Uterus (tissue), 4 donors: Measurements from ENCODE around the gene CHD3. TPM values are rescaled to one million over a fixed set of nuclear protein-coding genes. Genes with fewer than 3 reads are reported as not detected.
A peak's percentile ranks its signal among the peaks of the same experiment; 100 is the strongest.

Experiments
- DNase-seq, 2 donors: peaks; one replicate each; pipeline ENCODE4 v3.0.0-alpha.2; 2019 to 2020
- H3K27ac ChIP-seq, 2 donors: fragments of 200-600 bp; sonication (generic); 1 replicate in 1 of 2; 2 replicates in 1 of 2; pipeline ENCODE4 v1.5.1; 2016 to 2018
- H3K27me3 ChIP-seq, 2 donors: fragments of 200-600 bp; sonication (generic); one replicate each; pipeline ENCODE4 v1.5.1; 2018 to 2019; ENCODE audit warnings: control low read depth in 1 of 2
- H3K36me3 ChIP-seq, 2 donors: fragments of 200-600 bp; sonication (generic); one replicate each; pipeline ENCODE4 v1.5.1; 2019; ENCODE audit warnings: control low read depth in 1 of 2
- H3K4me1 ChIP-seq, 2 donors: fragments of 200-600 bp; sonication (generic); one replicate each; pipeline ENCODE4 v1.5.1; 2018 to 2019; ENCODE audit warnings: control low read depth in 1 of 2
- H3K4me3 ChIP-seq, 2 donors: fragments of 200-600 bp; sonication (generic); 1 replicate in 1 of 2; 2 replicates in 1 of 2; pipeline ENCODE4 v1.5.1; 2018 to 2019; ENCODE audit warnings: mild to moderate bottlenecking in 1 of 2
- H3K9me3 ChIP-seq, 2 donors: fragments of 200-600 bp; sonication (generic); one replicate each; pipeline ENCODE4 v1.5.1; 2019; ENCODE audit warnings: control low read depth in 1 of 2
- POLR2A ChIP-seq, 2 donors: fragments of 450-650 bp; IDR thresholded peaks; one replicate each; pipeline ENCODE4 v1.6.1; 2016; ENCODE audit warnings: antibody characterized with exemption in 2 of 2, mild to moderate bottlenecking in 1 of 2, moderate library complexity in 1 of 2
- intact Hi-C: fragments of 100-400 bp; cut with DNase I; formaldehyde crosslinking; loops from one replicate; pipeline ENCODE4 v1.15.1; 2023; ENCODE audit warnings: low total_unique reads
- total RNA-seq, 4 donors: library from RNA; depleted of rRNA in 3 of 4; stranded (reverse); fragments of >200 nt in 3 of 4; gene quantifications; one replicate each; pipeline versions ENCODE4 v1.1.0 to v1.2.4, GENCODE V29; 2014 to 2023
- TF ChIP-seq, protein P1 (sequence below), 4 experiments: fragments of 200-600 bp in 2 of 4; fragments of 450-650 bp in 2 of 4; sonication (generic) in 2 of 4; IDR thresholded peaks; one replicate each; pipeline ENCODE4 v1.5.1; 2016 to 2019; ENCODE audit warnings: antibody characterized with exemption in 4 of 4, mild to moderate bottlenecking in 2 of 4, moderate library complexity in 1 of 4
- donor health status: DM: yes; HTN: yes; CAD: no.

Gene CHD3
- total RNA-seq, 4 donors from 2014 or later = 81.0 to 165 (median 133) TPM

DNA sequence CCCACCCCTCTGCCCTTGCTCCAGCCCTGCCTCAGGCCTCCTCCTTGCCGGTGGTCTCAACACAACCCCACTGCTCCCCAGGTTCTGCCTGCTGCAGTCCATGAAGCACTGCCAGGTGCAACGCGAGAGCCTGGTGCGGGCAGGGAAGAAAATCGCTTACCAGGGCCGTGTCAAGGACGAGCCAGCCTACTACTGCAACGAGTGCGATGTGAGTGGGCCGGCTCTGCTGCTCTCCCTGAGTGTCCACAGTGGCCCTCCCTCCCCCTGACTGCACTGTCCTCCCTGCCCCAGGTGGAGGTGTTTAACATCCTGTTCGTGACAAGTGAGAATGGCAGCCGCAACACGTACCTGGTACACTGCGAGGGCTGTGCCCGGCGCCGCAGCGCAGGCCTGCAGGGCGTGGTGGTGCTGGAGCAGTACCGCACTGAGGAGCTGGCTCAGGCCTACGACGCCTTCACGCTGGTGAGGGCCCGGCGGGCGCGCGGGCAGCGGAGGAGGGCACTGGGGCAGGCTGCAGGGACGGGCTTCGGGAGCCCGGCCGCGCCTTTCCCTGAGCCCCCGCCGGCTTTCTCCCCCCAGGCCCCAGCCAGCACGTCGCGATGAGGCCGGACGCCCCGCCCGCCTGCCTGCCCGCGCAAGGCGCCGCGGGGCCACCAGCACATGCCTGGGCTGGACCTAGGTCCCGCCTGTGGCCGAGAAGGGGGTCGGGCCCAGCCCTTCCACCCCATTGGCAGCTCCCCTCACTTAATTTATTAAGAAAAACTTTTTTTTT lies 35.5 kb upstream of the CHD3 start:
- intact Hi-C loops = no loop called here
- Histone ChIP-seq H3K9me3 (no peaks in the 10 kb centered on the region), H3K27ac (no peak overlapping the region), H3K27me3 (no peaks in the 10 kb centered on the region), H3K4me3 (no peak overlapping the region), H3K36me3 (no peaks in the 10 kb centered on the region), H3K4me1 (peaks cover 0 to under 1% of the 10 kb centered on the region in 2 donors)
- peak; percentile 26 for DNase-seq
- no peak for TF ChIP-seq POLR2A (IDR thresholded peaks at IDR 0.05)
- TF ChIP-seq, protein P1, sequence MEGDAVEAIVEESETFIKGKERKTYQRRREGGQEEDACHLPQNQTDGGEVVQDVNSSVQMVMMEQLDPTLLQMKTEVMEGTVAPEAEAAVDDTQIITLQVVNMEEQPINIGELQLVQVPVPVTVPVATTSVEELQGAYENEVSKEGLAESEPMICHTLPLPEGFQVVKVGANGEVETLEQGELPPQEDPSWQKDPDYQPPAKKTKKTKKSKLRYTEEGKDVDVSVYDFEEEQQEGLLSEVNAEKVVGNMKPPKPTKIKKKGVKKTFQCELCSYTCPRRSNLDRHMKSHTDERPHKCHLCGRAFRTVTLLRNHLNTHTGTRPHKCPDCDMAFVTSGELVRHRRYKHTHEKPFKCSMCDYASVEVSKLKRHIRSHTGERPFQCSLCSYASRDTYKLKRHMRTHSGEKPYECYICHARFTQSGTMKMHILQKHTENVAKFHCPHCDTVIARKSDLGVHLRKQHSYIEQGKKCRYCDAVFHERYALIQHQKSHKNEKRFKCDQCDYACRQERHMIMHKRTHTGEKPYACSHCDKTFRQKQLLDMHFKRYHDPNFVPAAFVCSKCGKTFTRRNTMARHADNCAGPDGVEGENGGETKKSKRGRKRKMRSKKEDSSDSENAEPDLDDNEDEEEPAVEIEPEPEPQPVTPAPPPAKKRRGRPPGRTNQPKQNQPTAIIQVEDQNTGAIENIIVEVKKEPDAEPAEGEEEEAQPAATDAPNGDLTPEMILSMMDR (IDR thresholded peaks at IDR 0.05) = no peak

DNA sequence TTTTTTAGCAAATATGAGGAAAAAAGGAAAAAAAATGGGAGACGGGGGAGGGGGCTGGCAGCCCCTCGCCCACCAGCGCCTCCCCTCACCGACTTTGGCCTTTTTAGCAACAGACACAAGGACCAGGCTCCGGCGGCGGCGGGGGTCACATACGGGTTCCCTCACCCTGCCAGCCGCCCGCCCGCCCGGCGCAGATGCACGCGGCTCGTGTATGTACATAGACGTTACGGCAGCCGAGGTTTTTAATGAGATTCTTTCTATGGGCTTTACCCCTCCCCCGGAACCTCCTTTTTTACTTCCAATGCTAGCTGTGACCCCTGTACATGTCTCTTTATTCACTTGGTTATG lies 34.9 kb upstream of the CHD3 start:
- no peaks in the 10 kb centered on the region for H3K9me3 ChIP-seq
- no peaks in the 10 kb centered on the region for H3K36me3 ChIP-seq
- H3K27ac ChIP-seq = no peak overlapping the region
- no peak overlapping the region for H3K4me3 ChIP-seq
- no peaks in the 10 kb centered on the region for H3K27me3 ChIP-seq
- peak in 1 of 2 donors; percentile 29 for DNase-seq
- peaks cover 0 to 6% of the 10 kb centered on the region in 2 donors for H3K4me1 ChIP-seq
- intact Hi-C loops = no loop called here
- TF ChIP-seq POLR2A (IDR thresholded peaks at IDR 0.05) = no peak
- TF ChIP-seq, protein P1 (IDR thresholded peaks at IDR 0.05) = no peak

DNA sequence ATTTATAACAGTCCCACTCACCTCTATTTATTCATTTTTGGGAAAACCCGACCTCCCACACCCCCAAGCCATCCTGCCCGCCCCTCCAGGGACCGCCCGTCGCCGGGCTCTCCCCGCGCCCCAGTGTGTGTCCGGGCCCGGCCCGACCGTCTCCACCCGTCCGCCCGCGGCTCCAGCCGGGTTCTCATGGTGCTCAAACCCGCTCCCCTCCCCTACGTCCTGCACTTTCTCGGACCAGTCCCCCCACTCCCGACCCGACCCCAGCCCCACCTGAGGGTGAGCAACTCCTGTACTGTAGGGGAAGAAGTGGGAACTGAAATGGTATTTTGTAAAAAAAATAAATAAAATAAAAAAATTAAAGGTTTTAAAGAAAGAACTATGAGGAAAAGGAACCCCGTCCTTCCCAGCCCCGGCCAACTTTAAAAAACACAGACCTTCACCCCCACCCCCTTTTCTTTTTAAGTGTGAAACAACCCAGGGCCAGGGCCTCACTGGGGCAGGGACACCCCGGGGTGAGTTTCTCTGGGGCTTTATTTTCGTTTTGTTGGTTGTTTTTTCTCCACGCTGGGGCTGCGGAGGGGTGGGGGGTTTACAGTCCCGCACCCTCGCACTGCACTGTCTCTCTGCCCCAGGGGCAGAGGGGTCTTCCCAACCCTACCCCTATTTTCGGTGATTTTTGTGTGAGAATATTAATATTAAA lies 34.4 kb upstream of the CHD3 start:
- intact Hi-C loops = no loop called here

DNA sequence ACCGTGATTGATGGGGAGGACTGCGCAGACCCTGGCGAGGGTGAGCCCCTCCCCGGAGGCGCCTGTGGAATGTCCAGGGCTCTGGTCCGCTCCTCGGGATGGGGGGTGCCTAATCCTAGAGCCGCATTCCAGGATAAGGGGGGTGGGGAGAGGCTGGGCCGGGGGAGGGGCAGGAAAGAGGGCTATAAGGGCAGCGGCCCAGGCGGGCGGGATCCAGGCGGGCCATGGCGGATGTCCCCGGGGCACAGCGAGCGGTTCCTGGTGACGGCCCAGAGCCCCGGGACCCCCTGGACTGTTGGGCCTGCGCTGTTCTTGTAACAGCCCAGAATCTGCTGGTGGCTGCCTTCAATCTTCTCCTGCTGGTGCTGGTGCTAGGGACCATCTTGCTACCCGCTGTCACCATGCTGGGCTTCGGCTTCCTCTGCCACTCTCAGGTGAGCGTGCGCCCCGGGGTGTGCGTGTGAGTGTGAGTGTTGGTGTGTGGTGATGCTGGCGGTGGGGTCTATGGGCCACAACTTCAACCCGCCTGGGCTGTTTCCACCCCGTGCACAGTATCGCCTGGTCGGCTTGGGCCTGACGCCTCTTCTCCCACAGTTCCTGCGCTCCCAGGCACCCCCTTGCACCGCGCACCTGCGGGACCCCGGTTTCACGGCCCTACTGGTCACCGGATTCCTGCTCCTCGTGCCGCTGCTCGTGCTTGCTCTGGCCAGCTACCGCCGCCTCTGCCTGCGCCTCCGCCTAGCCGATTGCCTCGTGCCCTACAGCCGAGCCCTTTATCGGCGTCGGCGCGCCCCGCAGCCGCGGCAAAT lies 33.5 kb upstream of the CHD3 start, which contains the start of gene TMEM88:
Gene TMEM88 (plus strand): TSS at position 216 of the 809 bp plus-strand sequence. CDS start 9 bp downstream, at position 225.
- no peaks in the 10 kb centered on the region for H3K9me3 ChIP-seq
- peak within 1 kb of the TSS; percentile 6 to 10 for H3K4me3 ChIP-seq
- DNase-seq = peak; percentile 36 to 37
- H3K36me3 ChIP-seq = no peaks in the 10 kb centered on the region
- no peak for TF ChIP-seq POLR2A (IDR thresholded peaks at IDR 0.05)
- TF ChIP-seq, protein P1 (IDR thresholded peaks at IDR 0.05) = no peak
- peak within 1 kb of the TSS; percentile 90 to 98 for H3K27ac ChIP-seq
- H3K4me1 ChIP-seq = peaks cover 0 to 9% of the 10 kb centered on the region in 2 donors
- no peaks in the 10 kb centered on the region for H3K27me3 ChIP-seq
- intact Hi-C loops = no loop called here

More for the DNA sequence above, 34.4 kb upstream of the CHD3 start:
- TF ChIP-seq, protein P1 (IDR thresholded peaks at IDR 0.05) = no peak
- no peak for TF ChIP-seq POLR2A (IDR thresholded peaks at IDR 0.05)
- no peaks in the 10 kb centered on the region for H3K9me3 ChIP-seq
- peak overlapping the region in 1 of 2 donors; percentile 6 for H3K4me3 ChIP-seq
- H3K27ac ChIP-seq = peak overlapping the region; percentile 90 to 98
- H3K36me3 ChIP-seq = no peaks in the 10 kb centered on the region
- peaks cover 0 to 9% of the 10 kb centered on the region in 2 donors for H3K4me1 ChIP-seq
- no peaks in the 10 kb centered on the region for H3K27me3 ChIP-seq
- DNase-seq = peak in 1 of 2 donors; percentile 17
